WTC11 (cell line): ENCODE results near the gene CRADD.

Source experiments
- CBFB ChIP-seq: sonication (generic); formaldehyde crosslinking; IDR thresholded peaks from 2 replicates; pipeline ENCODE4 v1.8.1; 2022; ENCODE audit warnings: mild to moderate bottlenecking, low read depth, missing genetic modification reagents
- ELF4 ChIP-seq: sonication (generic); formaldehyde crosslinking; IDR thresholded peaks from 2 replicates; pipeline ENCODE4 v1.8.1; 2022; ENCODE audit warnings: low read depth, mild to moderate bottlenecking, moderate library complexity, missing genetic modification reagents
- ESRRA ChIP-seq: sonication (generic); formaldehyde crosslinking; IDR thresholded peaks from 2 replicates; pipeline ENCODE4 v1.8.1; 2022; ENCODE audit warnings: mild to moderate bottlenecking, missing genetic modification reagents, borderline replicate concordance
- FOXK1 ChIP-seq: sonication (generic); formaldehyde crosslinking; IDR thresholded peaks from 2 replicates; pipeline ENCODE4 v1.8.0; 2022; ENCODE audit warnings: mild to moderate bottlenecking, moderate library complexity, missing genetic modification reagents
- HMGXB4 ChIP-seq: sonication (generic); formaldehyde crosslinking; IDR thresholded peaks from 2 replicates; pipeline ENCODE4 v1.8.1; 2023; ENCODE audit warnings: mild to moderate bottlenecking, moderate library complexity, missing genetic modification reagents
- IRF2 ChIP-seq: sonication (generic); formaldehyde crosslinking; IDR thresholded peaks from 2 replicates; pipeline ENCODE4 v1.8.0; 2022; ENCODE audit warnings: low read depth, missing genetic modification reagents, borderline replicate concordance
- NFATC4 ChIP-seq: fragments of 250-450 bp; sonication (Bioruptor Pico); IDR thresholded peaks from 2 replicates; pipeline ENCODE4 v1.9.0; 2021; ENCODE audit warnings: mild to moderate bottlenecking
- NFYB ChIP-seq: sonication (generic); formaldehyde crosslinking; conservative IDR thresholded peaks from 2 replicates; pipeline ENCODE4 v1.8.0; 2022; ENCODE audit warnings: low read depth, missing genetic modification reagents
- TEAD1 ChIP-seq: sonication (generic); formaldehyde crosslinking; IDR thresholded peaks from 2 replicates; pipeline ENCODE4 v1.8.0; 2022; ENCODE audit warnings: mild to moderate bottlenecking, missing genetic modification reagents
- TEAD4 ChIP-seq: sonication (generic); formaldehyde crosslinking; IDR thresholded peaks from 2 replicates; pipeline ENCODE4 v1.8.0; 2022; ENCODE audit warnings: mild to moderate bottlenecking, missing genetic modification reagents
- ZNF121 ChIP-seq: sonication (generic); formaldehyde crosslinking; IDR thresholded peaks from 2 replicates; pipeline ENCODE4 v1.8.0; 2023; ENCODE audit warnings: missing genetic modification reagents
- TF ChIP-seq, protein P1 (sequence below): sonication (generic); formaldehyde crosslinking; IDR thresholded peaks from 2 replicates; pipeline ENCODE4 v1.8.1; 2022; ENCODE audit warnings: mild to moderate bottlenecking, moderate library complexity, missing genetic modification reagents
- TF ChIP-seq, protein P2 (sequence below): fragments of 200-600 bp; IDR thresholded peaks from 2 replicates; pipeline ENCODE4 v1.8.0; 2022; ENCODE audit warnings: antibody characterized with exemption
- TF ChIP-seq, protein P3 (sequence below): sonication (generic); formaldehyde crosslinking; IDR thresholded peaks from 2 replicates; pipeline ENCODE4 v1.8.0; 2022; ENCODE audit warnings: mild to moderate bottlenecking, missing genetic modification reagents

- TF ChIP-seq, protein P1, sequence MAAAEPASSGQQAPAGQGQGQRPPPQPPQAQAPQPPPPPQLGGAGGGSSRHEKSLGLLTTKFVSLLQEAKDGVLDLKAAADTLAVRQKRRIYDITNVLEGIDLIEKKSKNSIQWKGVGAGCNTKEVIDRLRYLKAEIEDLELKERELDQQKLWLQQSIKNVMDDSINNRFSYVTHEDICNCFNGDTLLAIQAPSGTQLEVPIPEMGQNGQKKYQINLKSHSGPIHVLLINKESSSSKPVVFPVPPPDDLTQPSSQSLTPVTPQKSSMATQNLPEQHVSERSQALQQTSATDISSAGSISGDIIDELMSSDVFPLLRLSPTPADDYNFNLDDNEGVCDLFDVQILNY: no peak
- no peak for TF ChIP-seq NFATC4 (CRISPR knock-in tag)
- TF ChIP-seq ZNF121: no peak
- TF ChIP-seq TEAD1 (CRISPR knock-in tag): no peak
- TF ChIP-seq TEAD4 (CRISPR knock-in tag): no peak
- TF ChIP-seq, protein P2, sequence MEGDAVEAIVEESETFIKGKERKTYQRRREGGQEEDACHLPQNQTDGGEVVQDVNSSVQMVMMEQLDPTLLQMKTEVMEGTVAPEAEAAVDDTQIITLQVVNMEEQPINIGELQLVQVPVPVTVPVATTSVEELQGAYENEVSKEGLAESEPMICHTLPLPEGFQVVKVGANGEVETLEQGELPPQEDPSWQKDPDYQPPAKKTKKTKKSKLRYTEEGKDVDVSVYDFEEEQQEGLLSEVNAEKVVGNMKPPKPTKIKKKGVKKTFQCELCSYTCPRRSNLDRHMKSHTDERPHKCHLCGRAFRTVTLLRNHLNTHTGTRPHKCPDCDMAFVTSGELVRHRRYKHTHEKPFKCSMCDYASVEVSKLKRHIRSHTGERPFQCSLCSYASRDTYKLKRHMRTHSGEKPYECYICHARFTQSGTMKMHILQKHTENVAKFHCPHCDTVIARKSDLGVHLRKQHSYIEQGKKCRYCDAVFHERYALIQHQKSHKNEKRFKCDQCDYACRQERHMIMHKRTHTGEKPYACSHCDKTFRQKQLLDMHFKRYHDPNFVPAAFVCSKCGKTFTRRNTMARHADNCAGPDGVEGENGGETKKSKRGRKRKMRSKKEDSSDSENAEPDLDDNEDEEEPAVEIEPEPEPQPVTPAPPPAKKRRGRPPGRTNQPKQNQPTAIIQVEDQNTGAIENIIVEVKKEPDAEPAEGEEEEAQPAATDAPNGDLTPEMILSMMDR: no peak
- no peak for TF ChIP-seq HMGXB4
- no peak for TF ChIP-seq FOXK1 (CRISPR knock-in tag)
- no peak for TF ChIP-seq NFYB
- TF ChIP-seq IRF2 (CRISPR knock-in tag): no peak
- TF ChIP-seq, protein P3, sequence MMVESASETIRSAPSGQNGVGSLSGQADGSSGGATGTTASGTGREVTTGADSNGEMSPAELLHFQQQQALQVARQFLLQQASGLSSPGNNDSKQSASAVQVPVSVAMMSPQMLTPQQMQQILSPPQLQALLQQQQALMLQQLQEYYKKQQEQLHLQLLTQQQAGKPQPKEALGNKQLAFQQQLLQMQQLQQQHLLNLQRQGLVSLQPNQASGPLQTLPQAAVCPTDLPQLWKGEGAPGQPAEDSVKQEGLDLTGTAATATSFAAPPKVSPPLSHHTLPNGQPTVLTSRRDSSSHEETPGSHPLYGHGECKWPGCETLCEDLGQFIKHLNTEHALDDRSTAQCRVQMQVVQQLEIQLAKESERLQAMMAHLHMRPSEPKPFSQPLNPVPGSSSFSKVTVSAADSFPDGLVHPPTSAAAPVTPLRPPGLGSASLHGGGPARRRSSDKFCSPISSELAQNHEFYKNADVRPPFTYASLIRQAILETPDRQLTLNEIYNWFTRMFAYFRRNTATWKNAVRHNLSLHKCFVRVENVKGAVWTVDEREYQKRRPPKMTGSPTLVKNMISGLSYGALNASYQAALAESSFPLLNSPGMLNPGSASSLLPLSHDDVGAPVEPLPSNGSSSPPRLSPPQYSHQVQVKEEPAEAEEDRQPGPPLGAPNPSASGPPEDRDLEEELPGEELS (CRISPR knock-in tag): no peak
- TF ChIP-seq ESRRA (CRISPR knock-in tag): no peak
- no peak for TF ChIP-seq CBFB (CRISPR knock-in tag)
- TF ChIP-seq ELF4: no peak
Measured at GRCh38 chr12:93857991-93858447, 180.8 kb downstream of the CRADD start.
